OCI-LY3 (cell line): ENCODE data around the gene FAT1.

Experiments
- EZH2phosphoT487 ChIP-seq: fragments of 200-600 bp; shearing (Covaris generic); IDR thresholded peaks from 2 replicates; pipeline ENCODE4 v1.6.1; 2018; ENCODE audit warnings: antibody characterized with exemption, mixed run types, low read depth
- TF ChIP-seq, protein P1 (sequence below): fragments of 200-600, 300-600 bp; sonication (generic); IDR thresholded peaks from 2 replicates; pipeline ENCODE4 v1.5.1; 2014; ENCODE audit warnings: antibody characterized with exemption, low read length, low read depth

GRCh38 chr4:186691396-186691795 is 32.3 kb downstream of the FAT1 start:
- TF ChIP-seq, protein P1, sequence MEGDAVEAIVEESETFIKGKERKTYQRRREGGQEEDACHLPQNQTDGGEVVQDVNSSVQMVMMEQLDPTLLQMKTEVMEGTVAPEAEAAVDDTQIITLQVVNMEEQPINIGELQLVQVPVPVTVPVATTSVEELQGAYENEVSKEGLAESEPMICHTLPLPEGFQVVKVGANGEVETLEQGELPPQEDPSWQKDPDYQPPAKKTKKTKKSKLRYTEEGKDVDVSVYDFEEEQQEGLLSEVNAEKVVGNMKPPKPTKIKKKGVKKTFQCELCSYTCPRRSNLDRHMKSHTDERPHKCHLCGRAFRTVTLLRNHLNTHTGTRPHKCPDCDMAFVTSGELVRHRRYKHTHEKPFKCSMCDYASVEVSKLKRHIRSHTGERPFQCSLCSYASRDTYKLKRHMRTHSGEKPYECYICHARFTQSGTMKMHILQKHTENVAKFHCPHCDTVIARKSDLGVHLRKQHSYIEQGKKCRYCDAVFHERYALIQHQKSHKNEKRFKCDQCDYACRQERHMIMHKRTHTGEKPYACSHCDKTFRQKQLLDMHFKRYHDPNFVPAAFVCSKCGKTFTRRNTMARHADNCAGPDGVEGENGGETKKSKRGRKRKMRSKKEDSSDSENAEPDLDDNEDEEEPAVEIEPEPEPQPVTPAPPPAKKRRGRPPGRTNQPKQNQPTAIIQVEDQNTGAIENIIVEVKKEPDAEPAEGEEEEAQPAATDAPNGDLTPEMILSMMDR, result no peak
- no peak for TF ChIP-seq EZH2phosphoT487
